Activated CD8-positive, alpha-beta memory T cell treated with anti-CD3 and anti-CD28 coated beads for 36 hours (primary cell): Measurements from ENCODE around the gene MYLK. TPM values are rescaled to one million over a fixed set of nuclear protein-coding genes. Genes with fewer than 3 reads are reported as not detected.

Experiments
- CTCF ChIA-PET: fragments of 350-600 bp; sonication (Branson Sonifier 250); formaldehyde crosslinking; loops from one replicate; lab custom pipeline; 2021; ENCODE audit warnings: antibody characterized with exemption; lab: Charles Lee
- POLR2A ChIA-PET: fragments of 350-600 bp; sonication (Branson Sonifier 250); formaldehyde crosslinking; loops from one replicate; lab custom pipeline; 2021; ENCODE audit warnings: antibody characterized with exemption; lab: Charles Lee
- total RNA-seq, 2 experiments: library from RNA; stranded (reverse); gene quantifications; one replicate each; pipeline ENCODE4 v1.2.3, GENCODE V29; 2021

MYLK gene
- total RNA-seq, 2 experiments from 2014 or later = not detected

- ChIA-PET CTCF (no interaction called here), POLR2A (no interaction called here)
These were observed 123.3 kb downstream of the MYLK start for GRCh38 chr3:123760817-123761216.

GRCh38 chr3:123759871-123760270, 124.3 kb downstream of the MYLK start:
- POLR2A ChIA-PET = no interaction called here

DNA sequence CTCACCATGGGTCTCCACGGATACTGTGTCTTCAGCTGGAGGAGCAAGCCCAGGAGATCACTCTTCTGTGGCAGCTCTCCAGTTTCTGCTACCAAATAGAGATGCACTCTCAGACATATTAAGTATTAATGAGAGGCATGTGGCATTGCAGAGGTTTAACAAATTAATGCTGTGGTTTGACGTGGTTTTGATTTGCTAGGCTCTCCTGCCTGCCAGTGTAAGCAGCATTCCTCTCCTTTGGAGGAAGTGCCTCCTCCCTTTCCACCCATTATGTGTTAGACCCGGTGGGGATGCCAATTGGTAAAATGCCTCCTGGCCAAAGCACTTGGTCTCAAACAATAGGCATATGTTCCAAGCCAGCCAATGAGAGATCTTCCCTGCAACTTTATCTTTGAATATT, 124.8 kb downstream of the MYLK start:
- ChIA-PET POLR2A (no interaction called here), CTCF (no interaction called here)

More at GRCh38 chr3:123759871-123760270, 124.3 kb downstream of the MYLK start:
- CTCF ChIA-PET = no interaction called here

DNA sequence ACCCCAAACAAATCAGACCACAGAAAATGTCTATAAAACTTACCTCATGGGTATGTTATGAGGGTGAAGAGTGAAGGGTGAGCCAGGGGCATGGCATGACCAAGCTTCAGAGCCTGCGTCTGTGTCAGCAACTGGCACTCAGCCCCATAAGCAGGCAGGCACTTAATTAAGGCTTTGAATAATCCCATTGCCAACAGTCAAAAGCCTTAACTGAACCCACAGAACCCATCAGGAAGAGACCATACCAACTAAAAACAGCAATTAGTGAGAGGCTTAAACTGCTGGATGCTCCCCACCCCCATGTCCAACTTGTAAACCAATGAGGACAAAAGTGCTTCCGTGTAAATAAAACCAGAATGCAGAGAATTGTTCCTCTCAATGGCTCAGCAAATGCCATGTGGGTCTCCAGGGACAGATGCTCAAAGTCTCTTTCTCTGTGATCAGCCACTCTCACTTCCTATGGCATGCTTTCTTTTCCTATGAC, 126.0 kb downstream of the MYLK start:
- ChIA-PET CTCF (no interaction called here), POLR2A (no interaction called here)

- CTCF ChIA-PET = no interaction called here
- POLR2A ChIA-PET = no interaction called here
These were observed 126.7 kb downstream of the MYLK start for GRCh38 chr3:123757281-123757940.

DNA sequence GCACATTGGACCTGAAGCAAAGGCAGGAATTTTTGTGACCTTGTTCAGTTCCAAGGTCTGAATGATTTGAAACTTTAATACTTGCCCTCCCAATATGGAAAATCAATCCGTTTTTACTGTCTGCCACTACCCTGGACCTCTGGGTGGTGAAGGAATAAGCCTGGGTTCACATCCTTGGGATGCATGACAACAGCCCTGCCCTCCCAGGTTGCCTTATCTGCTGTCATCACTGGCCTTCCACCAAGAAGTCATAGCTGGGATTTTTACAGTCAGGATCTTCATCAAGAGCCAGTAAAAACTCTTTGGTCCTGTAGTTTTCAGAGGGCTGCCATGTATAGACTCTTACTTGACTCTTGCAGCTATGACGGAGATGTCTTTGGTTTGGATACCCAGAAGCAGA, 128.6 kb downstream of the MYLK start:
- POLR2A ChIA-PET = no interaction called here
- CTCF ChIA-PET = no interaction called here

DNA sequence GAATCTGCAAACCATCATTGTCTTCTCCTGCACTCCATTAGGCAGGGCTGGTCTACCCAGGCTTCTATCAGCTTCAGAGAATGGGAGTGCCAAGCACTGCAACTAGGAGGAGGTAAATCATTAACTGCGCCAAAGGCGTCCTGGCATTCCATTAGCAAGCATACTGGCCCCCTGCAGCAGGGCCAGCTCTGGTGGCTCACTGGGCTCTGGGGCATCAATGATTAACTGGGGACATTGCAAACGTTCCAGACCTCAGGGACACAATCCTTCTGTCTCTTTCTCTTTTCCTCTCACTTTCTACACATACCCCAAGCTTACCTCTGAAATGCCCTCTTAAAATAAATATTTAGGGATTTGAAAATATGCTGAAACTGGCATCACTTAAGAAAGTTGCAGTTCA, 129.0 kb downstream of the MYLK start:
- POLR2A ChIA-PET = no interaction called here
- CTCF ChIA-PET = no interaction called here

DNA sequence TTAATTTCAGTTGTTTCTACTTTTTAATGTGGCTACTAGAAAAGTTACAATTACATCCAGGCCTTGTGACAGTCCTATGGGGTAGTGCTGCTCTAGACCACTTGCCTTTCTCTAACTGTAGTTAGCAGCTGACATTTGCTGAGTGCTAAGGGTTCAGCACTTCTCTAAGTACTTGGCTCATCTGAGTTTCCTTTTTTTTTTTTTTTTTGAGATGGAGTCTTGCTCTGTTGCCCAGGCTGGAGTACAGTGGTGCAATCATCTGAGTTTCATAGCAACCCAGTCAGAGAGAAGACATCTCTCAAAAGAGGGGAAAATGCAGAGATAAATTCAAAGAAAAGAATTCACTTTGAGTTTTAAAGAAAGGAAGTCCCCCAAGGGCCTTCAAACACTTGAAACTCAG, 130.8 kb downstream of the MYLK start:
- ChIA-PET POLR2A (no interaction called here), CTCF (no interaction called here)

- ChIA-PET CTCF (no interaction called here), POLR2A (no interaction called here)
These were observed 131.9 kb downstream of the MYLK start for GRCh38 chr3:123752228-123752627.

- POLR2A ChIA-PET = no interaction called here
These were observed 132.7 kb downstream of the MYLK start for GRCh38 chr3:123751433-123751832.

DNA sequence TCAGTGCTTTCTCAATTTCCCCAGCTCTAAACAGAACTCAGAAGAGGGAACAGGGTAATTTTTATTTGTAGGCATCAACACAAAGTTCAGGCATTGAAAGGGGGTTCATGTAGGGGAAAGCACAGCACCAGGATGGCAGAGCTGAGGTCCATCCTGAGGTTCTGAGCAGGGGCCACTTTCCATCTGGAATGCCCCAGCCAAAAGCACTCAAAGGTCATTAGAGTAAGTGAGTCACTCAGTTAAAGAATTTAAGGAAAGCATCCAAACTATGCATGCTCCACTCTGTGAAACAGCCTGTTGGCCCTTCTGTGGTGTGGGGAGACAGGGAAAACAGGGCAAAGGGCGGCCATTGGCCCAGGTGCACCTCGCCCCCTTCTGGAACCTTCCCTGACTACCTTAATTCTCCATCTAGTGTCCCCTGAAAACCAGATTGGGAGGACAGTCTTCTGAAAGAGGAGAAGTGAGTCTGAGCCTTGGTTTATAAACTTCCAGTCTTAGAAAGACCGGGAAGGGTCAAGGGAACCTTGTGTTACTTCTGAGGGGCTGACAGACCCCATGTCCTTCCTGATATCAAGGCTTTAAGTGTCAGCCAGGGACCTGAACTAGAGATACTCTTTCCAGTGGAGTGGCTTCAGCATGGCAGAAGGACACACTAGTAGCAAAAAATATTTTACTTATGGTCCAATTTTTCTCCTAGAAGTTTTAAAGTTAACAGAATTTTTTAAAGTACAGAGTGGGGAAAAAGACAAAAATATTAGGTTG, 133.3 kb downstream of the MYLK start:
- CTCF ChIA-PET = no interaction called here
- POLR2A ChIA-PET = no interaction called here

More at GRCh38 chr3:123751433-123751832, 132.7 kb downstream of the MYLK start:
- CTCF ChIA-PET = no interaction called here

GRCh38 chr3:123750209-123750608, 133.9 kb downstream of the MYLK start:
- CTCF ChIA-PET = no interaction called here
- POLR2A ChIA-PET = no interaction called here

DNA sequence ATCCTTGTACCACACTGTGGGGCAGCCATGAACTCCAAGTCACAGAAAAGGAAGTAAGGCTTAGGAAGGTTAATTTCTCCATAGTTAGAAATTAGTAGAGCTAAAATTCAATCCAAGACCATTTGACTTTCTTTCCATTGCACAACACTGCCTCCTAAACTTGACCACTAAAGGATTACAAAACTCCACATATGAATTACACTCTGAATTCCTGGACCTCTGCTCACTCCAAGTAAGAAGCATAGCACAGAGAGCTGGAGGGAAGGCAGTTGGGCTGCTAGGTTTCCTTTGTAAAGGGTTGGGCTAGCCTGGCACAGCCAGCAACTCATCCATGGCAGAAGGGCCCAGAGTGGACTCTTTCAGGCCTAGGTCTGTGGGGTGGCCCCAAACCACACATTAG, 134.4 kb downstream of the MYLK start:
- CTCF ChIA-PET = no interaction called here
- POLR2A ChIA-PET = no interaction called here

DNA sequence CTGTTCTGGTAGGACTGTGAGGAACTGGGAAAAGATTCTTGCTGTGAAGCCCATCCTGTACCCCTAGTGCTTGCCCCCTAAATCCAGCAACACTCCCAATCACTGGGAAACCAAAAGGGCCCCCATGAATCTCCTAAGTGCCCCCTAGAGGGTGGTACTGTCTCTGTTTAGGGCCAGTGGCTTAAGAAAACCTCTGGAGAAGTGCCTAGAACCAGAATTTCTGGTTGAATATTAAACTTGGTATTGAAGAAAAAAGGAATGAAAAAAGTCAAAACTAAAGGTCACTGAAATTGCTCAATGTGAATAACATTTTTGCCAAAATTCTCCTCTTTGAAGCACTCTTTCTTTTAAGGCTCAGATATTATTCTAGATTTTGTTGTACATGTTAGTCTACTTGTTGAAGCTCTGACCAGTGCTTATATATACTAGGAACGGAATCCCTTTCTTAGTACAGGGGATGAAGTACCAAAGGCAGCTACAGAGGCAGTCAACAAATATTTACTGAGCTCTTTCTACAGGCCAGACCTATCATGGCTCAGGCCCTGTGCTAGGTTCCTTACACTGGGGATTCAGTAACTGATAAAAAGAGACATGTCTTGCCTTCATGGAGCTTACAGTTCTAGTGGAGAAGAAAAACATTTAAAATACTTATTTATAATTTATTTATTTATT, 138.8 kb downstream of the MYLK start:
- ChIA-PET CTCF (interaction anchor here (1.3 kb wide), 1 partner anchor 103 kb away, joined by 3 read pairs; no protein-coding TSS in a partner anchor), POLR2A (no interaction called here)

DNA sequence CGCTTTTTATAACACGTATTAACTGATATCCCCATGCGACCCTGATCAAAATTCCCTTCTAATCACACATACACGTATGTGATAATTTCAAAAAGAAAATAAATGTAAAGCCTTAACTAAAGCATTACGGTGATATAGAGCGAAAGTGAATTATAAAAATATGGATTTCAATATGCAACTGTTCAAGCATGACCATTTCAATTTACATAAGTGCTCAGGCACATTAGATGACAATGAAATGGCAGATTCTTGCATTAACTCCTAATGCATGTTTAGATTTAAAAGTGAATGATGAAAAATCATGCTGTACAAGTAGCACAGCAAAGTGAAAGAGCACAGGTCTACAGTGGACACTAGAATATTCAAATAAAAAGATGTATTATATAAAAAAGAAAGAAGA, 140.1 kb downstream of the MYLK start:
- POLR2A ChIA-PET = no interaction called here
- CTCF ChIA-PET = no interaction called here

- POLR2A ChIA-PET = no interaction called here
- CTCF ChIA-PET = no interaction called here
These were observed 141.0 kb downstream of the MYLK start for GRCh38 chr3:123743121-123743520.

GRCh38 chr3:123741041-123741511, 143.1 kb downstream of the MYLK start:
- CTCF ChIA-PET = no interaction called here
- POLR2A ChIA-PET = no interaction called here

GRCh38 chr3:123740391-123740822, 143.7 kb downstream of the MYLK start:
- ChIA-PET CTCF (no interaction called here), POLR2A (no interaction called here)

DNA sequence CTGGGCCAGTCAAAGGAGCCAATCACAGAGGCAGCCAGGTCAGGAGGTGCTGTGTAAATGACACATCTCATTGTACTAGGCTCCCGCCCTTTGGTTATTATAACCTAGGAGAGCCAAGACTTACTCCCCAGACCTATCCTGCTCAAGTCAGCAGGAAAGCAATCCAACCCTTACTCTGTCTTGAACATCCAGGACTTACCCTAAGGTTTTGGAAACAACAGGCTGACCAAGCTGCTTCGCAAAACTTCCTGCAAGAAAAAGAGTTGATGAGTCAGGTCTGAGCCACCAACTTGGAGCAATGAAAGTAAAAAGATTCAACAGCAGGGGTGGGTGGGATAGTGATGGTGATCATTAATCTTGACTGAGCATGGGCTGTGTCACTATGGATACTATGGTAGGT, 144.4 kb downstream of the MYLK start:
- ChIA-PET CTCF (no interaction called here), POLR2A (no interaction called here)

DNA sequence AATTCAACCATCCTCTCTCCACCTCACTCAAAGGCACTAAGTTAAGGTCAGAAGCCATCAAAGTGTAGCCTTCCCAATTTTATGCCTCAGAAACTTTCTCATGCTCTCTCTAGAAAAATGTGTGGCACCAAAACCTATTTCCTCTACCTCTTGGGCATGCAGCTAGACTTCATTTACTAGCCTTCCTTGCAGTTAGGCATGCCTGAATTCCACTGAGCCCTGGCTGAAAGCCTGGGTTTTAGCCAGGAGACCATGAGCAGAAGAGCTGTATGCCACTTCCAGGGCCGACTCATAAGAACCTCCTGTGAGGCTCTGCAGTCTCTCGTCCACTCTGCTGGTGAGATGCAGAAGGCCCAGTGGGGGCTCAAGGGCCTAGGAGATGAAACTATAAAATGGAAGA, 145.0 kb downstream of the MYLK start:
- CTCF ChIA-PET = no interaction called here
- POLR2A ChIA-PET = no interaction called here
